NCI-H2107 treated with DMSO at 0.1 percent for 48 hours (cell line): ENCODE results near the gene PRCP.
A peak's percentile ranks its signal among the peaks of the same experiment; 100 is the strongest.
"Not testable (repeated sequence)": the region's sequence is repeated elsewhere in the genome, so short reads cannot be mapped to it uniquely, and the experiment has no call there.

Experiments used
- DNase-seq: peaks from one replicate; lab custom pipeline; 2025; ENCODE audit not compliant: unreplicated experiment; lab: John Stamatoyannopoulos, UW

Gene PRCP

DNA sequence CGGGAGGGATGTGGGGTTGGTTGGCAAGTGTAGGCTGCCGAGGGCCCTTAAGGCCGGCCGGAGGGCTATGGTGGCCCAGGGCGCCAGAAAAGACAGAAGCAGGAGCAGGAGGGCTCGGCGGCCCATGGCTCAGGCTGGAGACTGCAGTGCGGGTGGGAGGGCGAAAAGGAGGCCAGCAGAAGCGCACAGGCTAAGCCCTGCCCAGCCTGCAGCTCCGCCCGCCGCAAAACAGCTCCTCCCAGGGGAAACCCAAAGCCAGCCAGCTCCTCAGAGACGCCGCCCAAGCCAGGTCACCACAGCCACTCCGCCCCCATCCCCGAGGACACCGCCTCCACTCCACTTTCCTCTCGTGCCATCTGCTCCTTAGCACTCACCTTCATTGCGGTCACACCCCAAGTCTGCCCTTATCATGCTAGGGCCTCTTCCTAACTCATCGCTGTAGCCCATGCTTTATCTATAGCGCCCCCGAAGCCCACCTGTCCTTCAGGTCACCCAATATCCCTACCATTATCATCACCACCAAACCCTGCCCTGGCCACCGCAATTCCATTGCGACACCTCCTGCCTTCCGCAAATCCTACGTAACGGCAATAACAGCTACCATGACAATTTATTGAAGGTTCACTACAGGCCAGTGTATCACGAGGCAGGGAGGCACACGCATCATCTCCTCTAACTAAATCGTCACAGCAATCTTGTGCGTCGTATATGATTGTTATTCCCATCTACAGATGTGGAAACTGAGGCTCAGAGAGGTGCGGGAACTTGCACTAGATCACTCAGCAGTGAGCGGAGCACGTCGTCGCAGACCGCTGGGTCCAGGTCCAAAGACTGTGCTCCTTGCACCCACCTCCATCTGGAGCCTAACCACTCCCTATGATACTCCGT, at the start of gene PRCP:
PRCP (minus strand) TSS at position 154 of the 888 bp plus-strand sequence; CDS start at position 126, 28 bp downstream.
- DNase-seq, result peak; percentile 76

GRCh38 chr11:82949352-82949751, 49.1 kb upstream of the PRCP start:
- DNase-seq, result no peak

DNA sequence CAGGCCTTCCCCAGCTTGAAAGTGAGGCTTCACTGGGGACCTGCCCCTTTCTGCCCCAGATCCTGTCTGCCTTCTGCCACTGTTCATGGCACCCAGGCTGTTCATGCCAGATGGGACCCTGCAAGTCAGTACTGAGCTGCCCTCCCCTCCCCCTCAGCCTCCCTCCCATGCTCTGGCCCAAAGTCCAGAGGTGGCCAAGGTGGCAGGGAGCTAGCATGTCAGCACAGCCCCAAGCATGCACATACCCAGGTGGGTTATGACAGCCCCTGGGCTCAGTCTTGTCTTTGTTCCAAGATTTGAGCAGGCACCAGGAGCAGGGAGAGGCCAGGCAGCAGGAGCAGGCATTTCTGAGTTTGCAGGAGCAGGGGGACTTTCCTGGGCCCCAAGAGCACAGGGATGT, 45.5 kb upstream of the PRCP start:
- no peak for DNase-seq

GRCh38 chr11:82945041-82945440, 44.8 kb upstream of the PRCP start:
- DNase-seq, result not testable (repeated sequence)

GRCh38 chr11:82944198-82944597, 44.0 kb upstream of the PRCP start:
- DNase-seq, result no peak

DNA sequence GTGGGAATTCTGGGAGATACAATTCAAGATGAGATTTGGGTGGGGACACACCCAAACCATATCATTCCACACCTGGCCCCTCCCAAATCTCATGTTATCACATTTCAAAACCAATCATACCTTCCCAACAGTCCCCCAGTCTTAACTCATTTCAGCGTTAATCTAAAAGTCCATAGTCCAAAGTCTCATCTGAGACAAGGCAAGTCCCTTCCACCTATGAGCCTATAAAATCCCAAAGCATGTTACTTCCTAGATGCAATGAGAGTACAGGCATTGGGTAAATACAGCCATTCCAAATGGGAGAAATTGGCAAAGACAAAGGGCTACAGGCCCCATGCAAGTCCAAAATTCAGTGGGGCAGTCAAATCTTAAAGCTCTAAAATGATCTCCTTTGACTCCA, 43.2 kb upstream of the PRCP start:
- DNase-seq, result not testable (repeated sequence)

GRCh38 chr11:82942376-82942775, 42.1 kb upstream of the PRCP start:
- no peak for DNase-seq

DNA sequence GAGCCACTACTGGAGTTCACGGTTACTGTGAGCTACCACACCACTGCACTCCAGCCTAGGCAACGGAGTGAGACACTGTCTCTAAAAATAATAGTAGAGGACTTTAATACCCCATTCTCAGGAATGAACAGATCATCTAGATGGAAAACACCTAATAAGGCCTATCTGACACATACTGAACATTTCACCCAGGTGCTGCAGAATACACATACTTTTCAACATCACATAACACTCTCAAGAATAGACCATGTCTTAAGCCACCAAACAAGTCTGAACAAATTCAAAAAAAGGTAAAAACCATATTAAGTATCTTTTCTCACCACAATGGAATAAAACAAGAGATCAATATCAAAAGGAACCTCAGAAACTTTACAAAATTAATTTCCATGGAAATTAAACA, 39.2 kb upstream of the PRCP start:
- no peak for DNase-seq

DNA sequence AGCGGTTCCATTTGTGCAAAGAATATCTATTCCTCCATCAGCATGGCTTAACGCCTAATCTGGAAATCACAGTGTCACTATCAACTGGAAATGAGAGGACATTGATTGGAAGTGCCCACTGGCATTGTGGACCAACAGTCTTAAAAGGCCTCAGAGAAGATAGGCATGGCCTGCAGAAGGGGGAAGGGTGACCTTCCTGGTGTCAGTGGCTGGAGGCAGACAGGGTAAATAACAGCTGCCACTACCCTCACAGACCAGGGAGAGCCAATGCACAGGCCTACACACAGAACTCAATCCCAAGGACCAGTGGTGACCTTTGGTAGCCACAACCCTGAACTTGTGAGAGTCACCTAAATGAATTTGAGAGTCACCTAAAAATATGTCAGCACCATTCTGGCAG, 37.3 kb upstream of the PRCP start:
- no peak for DNase-seq

DNA sequence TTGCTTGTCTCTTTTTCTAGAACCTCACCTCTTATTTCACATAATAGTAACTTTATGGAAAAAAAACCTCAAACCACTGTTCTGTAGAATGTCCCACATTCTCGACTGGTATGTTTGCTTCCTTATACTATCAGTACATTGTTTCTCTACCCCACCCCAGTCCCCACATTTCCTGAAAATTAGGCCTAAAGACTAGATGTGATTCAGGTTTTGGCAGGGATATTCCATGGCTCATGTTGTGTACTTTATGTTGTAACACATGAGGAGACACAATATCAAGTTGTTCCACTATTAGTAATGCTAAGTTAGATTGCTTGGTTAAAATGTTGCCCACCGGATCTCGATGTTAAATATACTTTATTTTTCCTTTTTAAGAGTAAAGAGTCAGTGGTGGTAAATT, 36.0 kb upstream of the PRCP start:
- DNase-seq, result no peak

- no peak for DNase-seq
Observed at GRCh38 chr11:82932564-82932963, 32.3 kb upstream of the PRCP start.

GRCh38 chr11:82930734-82931133, 30.5 kb upstream of the PRCP start:
- DNase-seq, result no peak

GRCh38 chr11:82930229-82930628, 30.0 kb upstream of the PRCP start:
- no peak for DNase-seq

DNA sequence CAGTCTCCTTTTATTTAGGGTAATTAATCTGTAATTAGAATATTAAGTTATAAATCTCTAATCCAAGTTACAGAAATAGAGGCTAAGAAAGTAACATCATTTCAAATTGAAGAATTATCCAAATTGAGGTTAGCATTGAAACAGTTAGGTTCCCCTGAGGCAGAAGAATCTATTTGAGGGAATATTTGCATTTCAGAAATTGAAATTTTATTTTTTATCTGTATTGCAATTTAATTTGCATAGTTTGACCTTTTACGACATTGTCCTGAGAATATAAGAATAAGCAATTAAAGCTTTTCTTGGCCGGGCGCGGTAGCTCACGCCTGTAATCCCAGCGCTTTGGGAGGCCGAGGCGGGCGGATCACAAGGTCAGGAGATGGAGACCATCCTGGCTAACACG, 28.9 kb upstream of the PRCP start:
- no peak for DNase-seq

- peak; percentile 53 for DNase-seq
Observed at GRCh38 chr11:82927264-82927880, 27.1 kb upstream of the PRCP start.

DNA sequence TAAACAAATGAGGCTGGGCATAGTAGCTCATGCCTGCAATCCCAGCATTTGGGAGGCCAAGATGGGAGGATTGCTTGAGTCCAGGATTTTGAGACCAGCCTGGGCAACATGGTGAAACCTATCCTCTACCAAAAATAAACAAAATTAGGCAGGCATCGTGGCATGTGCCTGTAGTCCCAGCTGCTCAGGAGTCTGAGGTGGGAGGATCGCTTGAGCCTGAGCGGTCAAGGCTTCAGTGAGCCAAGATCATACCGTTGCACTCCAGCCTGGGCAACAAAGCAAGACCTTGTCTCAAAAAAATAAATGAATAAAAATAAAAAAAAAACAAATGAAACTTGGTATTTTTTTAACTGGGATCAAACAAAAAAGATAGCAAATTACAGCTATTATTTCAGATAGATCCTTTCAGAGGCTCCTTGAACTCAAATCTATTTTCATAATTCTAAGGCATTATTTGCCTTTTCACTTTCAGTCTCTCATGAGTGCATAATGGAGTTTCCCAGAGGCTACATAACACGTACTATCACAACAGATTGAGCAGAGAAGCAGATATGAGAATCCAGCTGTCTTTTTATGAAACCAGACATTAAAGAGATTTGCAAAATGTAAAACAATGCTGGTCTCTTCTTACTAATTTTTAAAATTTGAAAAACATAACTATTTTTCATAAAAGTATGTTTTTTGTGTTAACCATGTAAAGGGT, 24.4 kb upstream of the PRCP start:
- no peak for DNase-seq

GRCh38 chr11:82922396-82923173, 22.4 kb upstream of the PRCP start:
- DNase-seq, result not testable (repeated sequence)

- not testable (repeated sequence) for DNase-seq
Observed at GRCh38 chr11:82920227-82920626, 20.0 kb upstream of the PRCP start.

- not testable (repeated sequence) for DNase-seq
Observed at GRCh38 chr11:82919786-82920185, 19.6 kb upstream of the PRCP start.

GRCh38 chr11:82909015-82909640, 8.9 kb upstream of the PRCP start:
- DNase-seq, result no peak

DNA sequence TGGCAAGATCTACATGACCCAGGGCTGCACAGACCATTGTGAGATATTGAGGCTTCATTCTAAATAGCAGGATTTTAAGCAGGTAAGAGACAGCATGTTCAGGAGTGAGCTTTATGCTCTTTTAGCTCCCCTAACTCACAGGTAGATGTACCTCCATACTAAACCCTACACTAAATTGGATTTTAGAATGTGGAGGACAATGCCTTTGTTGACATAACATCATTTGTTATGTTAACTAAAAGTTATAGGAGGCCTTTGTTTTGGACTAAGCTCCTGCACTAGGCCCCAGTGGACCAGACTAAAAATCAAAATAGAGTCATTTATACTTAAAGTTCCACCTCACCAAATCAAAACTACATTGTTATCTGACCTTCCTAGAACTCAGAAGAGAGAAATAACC, 8.1 kb upstream of the PRCP start:
- no peak for DNase-seq
